Measurements from ENCODE around the gene LMBR1.

LMBR1 gene

GRCh38 chr7:156898938-156899337 is 6.0 kb upstream of the LMBR1 start:
- H3F3A ChIP-seq (ENCODE audit: control insufficient read depth, insufficient read depth): peaks cover 10% of the 10 kb centered on the region
- H3K27ac ChIP-seq (ENCODE audit: low read depth, low read length): no peak overlapping the region
- H3K36me3 ChIP-seq (ENCODE audit: control insufficient read depth, low read length): peaks cover 3% of the 10 kb centered on the region; the same call in 1 of the 2 replicates
- no peak overlapping the region for H3K4me2 ChIP-seq (ENCODE audit: low read length)
- peaks cover 26% of the 10 kb centered on the region for H3K4me1 ChIP-seq (ENCODE audit: control insufficient read depth, low read length)
- no peak overlapping the region for H3K4me3 ChIP-seq (ENCODE audit: low read length)
- peaks cover 8% of the 10 kb centered on the region; the same call in 1 of the 2 replicates for H3K27me3 ChIP-seq (ENCODE audit: control insufficient read depth, low read length)
- no peaks in the 10 kb centered on the region for H4K20me1 ChIP-seq (ENCODE audit: control insufficient read depth, insufficient read depth, low read depth, low read length)
- H3K9me2 ChIP-seq (replicated peaks; ENCODE audit: control insufficient read depth, low read length): no peaks in the 10 kb centered on the region
- H3K9me3 ChIP-seq (ENCODE audit: control insufficient read depth, insufficient read depth, low read length): peaks cover 3% of the 10 kb centered on the region; the same call in 1 of the 2 replicates
- TF ChIP-seq EZH2phosphoT487 (IDR thresholded peaks at IDR 0.05; ENCODE audit: borderline replicate concordance, low read length) (no peak), CTCF (IDR thresholded peaks at IDR 0.05; ENCODE audit: low read depth, low read length, poor library complexity, severe bottlenecking) (no peak)
- H3K79me2 ChIP-seq (ENCODE audit: control insufficient read depth, low read length): no peaks in the 10 kb centered on the region; the same call in 1 of the 2 replicates

GRCh38 chr7:156897673-156898072 is 4.7 kb upstream of the LMBR1 start:
- Histone ChIP-seq H3K27me3 (ENCODE audit: control insufficient read depth, low read length) (peaks cover 8% of the 10 kb centered on the region; the same call in 1 of the 2 replicates), H3K4me2 (ENCODE audit: low read length) (no peak overlapping the region), H3K27ac (ENCODE audit: low read depth, low read length) (no peak overlapping the region), H3K9me2 (replicated peaks; ENCODE audit: control insufficient read depth, low read length) (no peaks in the 10 kb centered on the region), H3K4me1 (ENCODE audit: control insufficient read depth, low read length) (peaks cover 26% of the 10 kb centered on the region), H4K20me1 (ENCODE audit: control insufficient read depth, insufficient read depth, low read depth, low read length) (no peaks in the 10 kb centered on the region), H3F3A (ENCODE audit: control insufficient read depth, insufficient read depth) (peaks cover 10% of the 10 kb centered on the region), H3K36me3 (ENCODE audit: control insufficient read depth, low read length) (peaks cover 3% of the 10 kb centered on the region; the same call in 1 of the 2 replicates), H3K9me3 (ENCODE audit: control insufficient read depth, insufficient read depth, low read length) (peaks cover 3% of the 10 kb centered on the region; the same call in 1 of the 2 replicates), H3K4me3 (ENCODE audit: low read length) (no peak overlapping the region), H3K79me2 (ENCODE audit: control insufficient read depth, low read length) (peaks cover 2% of the 10 kb centered on the region; the same call in 1 of the 2 replicates)
- TF ChIP-seq CTCF (IDR thresholded peaks at IDR 0.05; ENCODE audit: low read depth, low read length, poor library complexity, severe bottlenecking) (no peak), EZH2phosphoT487 (IDR thresholded peaks at IDR 0.05; ENCODE audit: borderline replicate concordance, low read length) (no peak)

GRCh38 chr7:156896388-156897022 is 3.5 kb upstream of the LMBR1 start:
- Histone ChIP-seq H3K4me3 (ENCODE audit: low read length) (peak overlapping the region; percentile 29; the same call in 1 of the 2 replicates), H3K4me2 (ENCODE audit: low read length) (peak overlapping the region; percentile 40), H3F3A (ENCODE audit: control insufficient read depth, insufficient read depth) (peaks cover 10% of the 10 kb centered on the region), H3K79me2 (ENCODE audit: control insufficient read depth, low read length) (peaks cover 12% of the 10 kb centered on the region), H3K36me3 (ENCODE audit: control insufficient read depth, low read length) (peaks cover 11% of the 10 kb centered on the region), H3K9me2 (replicated peaks; ENCODE audit: control insufficient read depth, low read length) (no peaks in the 10 kb centered on the region), H3K27ac (ENCODE audit: low read depth, low read length) (no peak overlapping the region), H3K9me3 (ENCODE audit: control insufficient read depth, insufficient read depth, low read length) (peaks cover 3% of the 10 kb centered on the region; the same call in 1 of the 2 replicates), H4K20me1 (ENCODE audit: control insufficient read depth, insufficient read depth, low read depth, low read length) (peaks cover 7% of the 10 kb centered on the region), H3K27me3 (ENCODE audit: control insufficient read depth, low read length) (peaks cover 5% of the 10 kb centered on the region; the same call in 1 of the 2 replicates), H3K4me1 (ENCODE audit: control insufficient read depth, low read length) (peaks cover 30% of the 10 kb centered on the region)
- TF ChIP-seq EZH2phosphoT487 (IDR thresholded peaks at IDR 0.05; ENCODE audit: borderline replicate concordance, low read length) (no peak), CTCF (IDR thresholded peaks at IDR 0.05; ENCODE audit: low read depth, low read length, poor library complexity, severe bottlenecking) (no peak)

Measured in DOHH2 (cell line).